Dendritic cell treated with granulocyte-macrophage colony-stimulating factor and Interleukin-4, amounts not matched to agents 40 ng/mL and 50 ng/mL, for 4 days (primary cell): Measurements from ENCODE around the gene OR2G6.
"Not testable (repeated sequence)": the region's sequence is repeated elsewhere in the genome, so short reads cannot be mapped to it uniquely, and the experiment has no call there.

Experiments
- H3K27ac Mint-ChIP-seq: one replicate; pipeline ENCODE4 v1.8.0; 2022; ENCODE audit warnings: mild to moderate bottlenecking, mixed read lengths
- H3K27me3 Mint-ChIP-seq: one replicate; pipeline ENCODE4 v1.8.0; 2022; ENCODE audit warnings: mild to moderate bottlenecking, mixed read lengths
- H3K36me3 Mint-ChIP-seq: one replicate; pipeline ENCODE4 v1.8.0; 2022; ENCODE audit warnings: low read depth, mixed read lengths
- H3K4me1 Mint-ChIP-seq: one replicate; pipeline ENCODE4 v1.8.0; 2022; ENCODE audit warnings: low read depth, mixed read lengths
- H3K4me3 Mint-ChIP-seq: one replicate; pipeline ENCODE4 v1.8.0; 2022; ENCODE audit warnings: mild to moderate bottlenecking, moderate library complexity, mixed read lengths
- H3K9me3 Mint-ChIP-seq: one replicate; pipeline ENCODE4 v1.8.0; 2022; ENCODE audit warnings: mixed read lengths
- intact Hi-C: fragments of 100-400 bp; cut with micrococcal nuclease; formaldehyde crosslinking; loops from one replicate; pipeline ENCODE4 v1.15.0; 2022

OR2G6 gene

GRCh38 chr1:248551027-248551426 lies 43.2 kb downstream of the OR2G6 start:
- intact Hi-C loops, H3K4me3 Mint-ChIP-seq, H3K36me3 Mint-ChIP-seq, H3K27ac Mint-ChIP-seq, H3K4me1 Mint-ChIP-seq, H3K27me3 Mint-ChIP-seq, H3K9me3 Mint-ChIP-seq: not testable (repeated sequence)

- H3K27ac Mint-ChIP-seq, H3K4me3 Mint-ChIP-seq, H3K9me3 Mint-ChIP-seq, intact Hi-C loops, H3K36me3 Mint-ChIP-seq, H3K27me3 Mint-ChIP-seq: not testable (repeated sequence)
- H3K4me1 Mint-ChIP-seq = peaks cover 12% of the 10 kb centered on the region
These were observed 54.8 kb downstream of the OR2G6 start, which contains the start of gene OR2T29 for GRCh38 chr1:248562672-248563071. OR2T29 (minus strand) TSS chr1:248562772; CDS start chr1:248559491, 3,281 bp downstream.

- H3K27me3 Mint-ChIP-seq, H3K36me3 Mint-ChIP-seq, intact Hi-C loops, H3K9me3 Mint-ChIP-seq: not testable (repeated sequence)
- Mint-ChIP-seq H3K4me3 (peak overlapping the region; percentile 70), H3K27ac (peak overlapping the region; percentile 69), H3K4me1 (peaks cover 19% of the 10 kb centered on the region)
These were observed 57.9 kb downstream of the OR2G6 start for GRCh38 chr1:248565530-248566373.

GRCh38 chr1:248569049-248569448 lies 61.2 kb downstream of the OR2G6 start:
- H3K27me3 Mint-ChIP-seq, H3K4me3 Mint-ChIP-seq, intact Hi-C loops, H3K9me3 Mint-ChIP-seq, H3K36me3 Mint-ChIP-seq: not testable (repeated sequence)
- H3K4me1 Mint-ChIP-seq = peaks cover 23% of the 10 kb centered on the region
- H3K27ac Mint-ChIP-seq = peak overlapping the region; percentile 67

- H3K27ac Mint-ChIP-seq, H3K36me3 Mint-ChIP-seq, H3K4me3 Mint-ChIP-seq, intact Hi-C loops, H3K9me3 Mint-ChIP-seq, H3K27me3 Mint-ChIP-seq: not testable (repeated sequence)
- H3K4me1 Mint-ChIP-seq = peaks cover 22% of the 10 kb centered on the region
These were observed 62.9 kb downstream of the OR2G6 start for GRCh38 chr1:248570811-248571210.

- H3K4me1 Mint-ChIP-seq = peaks cover 28% of the 10 kb centered on the region
- H3K9me3 Mint-ChIP-seq, H3K27ac Mint-ChIP-seq, H3K36me3 Mint-ChIP-seq, H3K27me3 Mint-ChIP-seq, intact Hi-C loops, H3K4me3 Mint-ChIP-seq: not testable (repeated sequence)
These were observed 64.2 kb downstream of the OR2G6 start for GRCh38 chr1:248572049-248572448.

GRCh38 chr1:248573856-248574255 lies 66.0 kb downstream of the OR2G6 start:
- H3K27ac Mint-ChIP-seq, H3K36me3 Mint-ChIP-seq, intact Hi-C loops, H3K4me3 Mint-ChIP-seq, H3K27me3 Mint-ChIP-seq, H3K9me3 Mint-ChIP-seq: not testable (repeated sequence)
- H3K4me1 Mint-ChIP-seq = peaks cover 34% of the 10 kb centered on the region

GRCh38 chr1:248574657-248575056 lies 66.8 kb downstream of the OR2G6 start, which contains the start of gene OR2T34:
OR2T34 (minus strand) TSS chr1:248574757; CDS start chr1:248574757, 0 bp downstream.
- H3K27ac Mint-ChIP-seq, H3K36me3 Mint-ChIP-seq, H3K4me3 Mint-ChIP-seq, H3K9me3 Mint-ChIP-seq, intact Hi-C loops, H3K27me3 Mint-ChIP-seq: not testable (repeated sequence)
- H3K4me1 Mint-ChIP-seq = peaks cover 27% of the 10 kb centered on the region

- no peak overlapping the region for H3K4me3 Mint-ChIP-seq
- intact Hi-C loops = no loop called here
- no peaks in the 10 kb centered on the region for H3K36me3 Mint-ChIP-seq
- peaks cover 27% of the 10 kb centered on the region for H3K4me1 Mint-ChIP-seq
- H3K27me3 Mint-ChIP-seq = peaks cover 2% of the 10 kb centered on the region
- H3K9me3 Mint-ChIP-seq = no peaks in the 10 kb centered on the region
- peak overlapping the region; percentile 37 for H3K27ac Mint-ChIP-seq
These were observed 68.5 kb downstream of the OR2G6 start for GRCh38 chr1:248576260-248576980.
